ENCODE data around the gene TIMM10. TPM values are rescaled to one million over a fixed set of nuclear protein-coding genes. Genes with fewer than 3 reads are reported as not detected.

TIMM10 gene
- total RNA-seq, 6 experiments from 2014 or later: 19.6 to 48.5 (median 39.0) TPM

DNA sequence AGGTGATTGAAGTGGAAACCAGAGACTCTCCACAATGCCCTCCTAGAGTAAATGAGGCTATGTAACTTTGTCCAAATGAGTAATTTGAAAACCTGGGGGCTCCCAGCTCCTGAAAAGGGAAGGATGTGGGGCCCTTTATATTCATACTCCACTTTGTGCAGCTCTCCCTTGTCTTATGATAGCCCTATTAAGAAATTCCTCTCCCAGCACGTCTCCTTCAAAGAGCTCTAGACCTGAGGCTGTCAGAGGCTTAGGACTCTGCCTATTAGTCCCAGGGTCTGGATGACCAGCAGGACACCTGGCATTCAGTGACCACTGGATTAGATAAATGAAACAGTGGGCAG is 17.1 kb downstream of the TIMM10 start:
- H3K4me3 ChIP-seq: peak overlapping the region; percentile 94 to 99 (median 97)

DNA sequence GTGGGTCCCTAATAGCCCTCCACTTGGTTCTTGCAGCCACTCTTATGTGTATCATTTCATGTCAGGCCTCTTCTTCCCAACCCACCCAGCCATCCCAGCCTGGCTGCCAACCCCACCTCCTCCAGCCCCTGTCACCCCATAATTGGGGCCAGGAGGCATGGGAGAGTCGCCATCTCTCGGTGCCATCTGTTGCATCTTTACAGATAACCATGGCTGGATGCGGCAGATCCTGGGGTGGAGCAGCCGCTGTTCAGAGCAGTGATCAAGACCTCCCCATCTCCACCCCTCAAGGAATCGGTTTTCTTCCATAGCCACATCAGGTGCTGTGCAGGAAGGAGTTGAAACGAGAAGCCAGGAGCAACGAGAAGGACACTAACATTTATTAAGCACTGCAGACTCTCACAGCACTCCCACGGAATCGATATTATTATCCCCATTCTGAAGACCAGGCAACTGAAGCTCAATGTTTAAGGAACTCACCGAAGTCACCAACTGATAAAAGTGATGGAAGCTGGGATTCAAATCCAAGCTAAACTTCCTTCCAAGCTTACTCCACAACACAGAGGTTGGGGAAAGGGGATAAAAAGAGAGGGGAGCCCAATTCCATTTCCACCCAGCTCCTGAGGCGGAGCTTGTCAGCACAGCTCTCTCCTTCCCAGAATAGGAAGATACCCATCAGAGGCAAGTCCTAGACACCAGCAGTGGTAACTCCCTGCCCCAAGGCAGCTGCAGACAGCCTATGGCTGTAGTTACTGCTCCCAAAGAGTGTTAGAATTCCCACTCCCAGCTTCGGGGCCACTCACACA is 17.7 kb downstream of the TIMM10 start:
- no peaks in the 10 kb centered on the region for H3K27me3 ChIP-seq
- peak overlapping the region in 2 of 3 donors; percentile 97 to 99 for H3K4me3 ChIP-seq
- ATAC-seq (no peak), DNase-seq (no peak)
- no peaks in the 10 kb centered on the region for H3K9me3 ChIP-seq
- 44% methylated on average over 5 of the region's 12 CpGs for WGBS (ENCODE audit: insufficient coverage, low coverage, low lambda C conversion rate, missing lambda C conversion rate)
- peaks cover 0 to 23% (median 6%) of the 10 kb centered on the region in 4 donors for H3K4me1 ChIP-seq
- H3K36me3 ChIP-seq: peaks cover 0 to 8% (median 0%) of the 10 kb centered on the region in 4 donors
- intact Hi-C loops (cut with DNase I): no loop called here
- H3K27ac ChIP-seq: no peak overlapping the region
- TF ChIP-seq, protein P1, sequence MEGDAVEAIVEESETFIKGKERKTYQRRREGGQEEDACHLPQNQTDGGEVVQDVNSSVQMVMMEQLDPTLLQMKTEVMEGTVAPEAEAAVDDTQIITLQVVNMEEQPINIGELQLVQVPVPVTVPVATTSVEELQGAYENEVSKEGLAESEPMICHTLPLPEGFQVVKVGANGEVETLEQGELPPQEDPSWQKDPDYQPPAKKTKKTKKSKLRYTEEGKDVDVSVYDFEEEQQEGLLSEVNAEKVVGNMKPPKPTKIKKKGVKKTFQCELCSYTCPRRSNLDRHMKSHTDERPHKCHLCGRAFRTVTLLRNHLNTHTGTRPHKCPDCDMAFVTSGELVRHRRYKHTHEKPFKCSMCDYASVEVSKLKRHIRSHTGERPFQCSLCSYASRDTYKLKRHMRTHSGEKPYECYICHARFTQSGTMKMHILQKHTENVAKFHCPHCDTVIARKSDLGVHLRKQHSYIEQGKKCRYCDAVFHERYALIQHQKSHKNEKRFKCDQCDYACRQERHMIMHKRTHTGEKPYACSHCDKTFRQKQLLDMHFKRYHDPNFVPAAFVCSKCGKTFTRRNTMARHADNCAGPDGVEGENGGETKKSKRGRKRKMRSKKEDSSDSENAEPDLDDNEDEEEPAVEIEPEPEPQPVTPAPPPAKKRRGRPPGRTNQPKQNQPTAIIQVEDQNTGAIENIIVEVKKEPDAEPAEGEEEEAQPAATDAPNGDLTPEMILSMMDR (IDR thresholded peaks at IDR 0.05): no peak
- no peak for TF ChIP-seq POLR2A (IDR thresholded peaks at IDR 0.05)

More for the DNA sequence above, 17.1 kb downstream of the TIMM10 start:
- no peak for DNase-seq
- Histone ChIP-seq H3K36me3 (peaks cover 0 to 8% (median 0%) of the 10 kb centered on the region in 4 donors), H3K9me3 (no peaks in the 10 kb centered on the region), H3K27ac (peak overlapping the region in 1 of 3 donors; percentile 85), H3K4me1 (peaks cover 0 to 21% (median 6%) of the 10 kb centered on the region in 4 donors), H3K27me3 (no peaks in the 10 kb centered on the region)
- WGBS (ENCODE audit: insufficient coverage, low coverage, low lambda C conversion rate, missing lambda C conversion rate): 33% methylated on average over 1 of the region's 1 CpG
- intact Hi-C loops (cut with DNase I): no loop called here
- TF ChIP-seq POLR2A (IDR thresholded peaks at IDR 0.05): no peak
- TF ChIP-seq, protein P1 (IDR thresholded peaks at IDR 0.05): no peak
- ATAC-seq: no peak

DNA sequence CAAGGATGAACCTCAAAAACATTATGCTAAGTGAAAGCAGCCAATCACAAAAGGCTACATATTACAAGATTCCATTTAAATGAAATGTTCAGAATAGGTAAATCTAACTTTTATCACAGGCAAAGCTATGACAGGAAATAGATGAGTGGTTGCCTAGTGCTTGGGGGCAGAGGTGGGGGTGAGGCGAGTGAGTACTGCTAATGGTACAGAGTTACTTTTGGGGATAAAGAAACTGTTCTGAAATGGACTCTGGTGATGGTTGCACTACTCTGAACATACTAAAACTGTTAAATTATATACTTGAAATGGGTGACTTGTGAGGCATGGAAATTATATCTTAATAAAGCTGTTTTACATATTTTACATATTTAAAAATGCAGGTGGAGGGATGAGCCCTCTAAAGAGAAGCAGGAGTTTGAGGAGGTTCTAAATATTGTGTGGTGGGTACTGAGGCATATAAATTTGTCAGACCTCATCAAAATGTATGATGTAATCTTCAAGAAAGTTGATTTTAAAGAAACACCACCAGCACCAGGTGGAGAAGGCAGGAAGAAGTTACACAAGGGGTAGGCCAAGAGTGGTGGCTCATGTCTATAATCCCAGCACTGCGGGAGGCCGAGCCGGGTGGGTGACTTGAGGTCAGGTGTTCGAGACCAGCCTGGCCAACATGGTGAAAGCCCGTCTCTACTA is 18.7 kb downstream of the TIMM10 start:
- peaks cover 0 to 23% (median 6%) of the 10 kb centered on the region in 4 donors for H3K4me1 ChIP-seq
- H3K27ac ChIP-seq: no peak overlapping the region
- peaks cover 0 to 15% (median 3%) of the 10 kb centered on the region in 4 donors for H3K36me3 ChIP-seq
- H3K27me3 ChIP-seq: no peaks in the 10 kb centered on the region
- DNase-seq (no peak), ATAC-seq (no peak)
- no peak overlapping the region for H3K4me3 ChIP-seq
- no peak for TF ChIP-seq POLR2A (IDR thresholded peaks at IDR 0.05)
- TF ChIP-seq, protein P1 (IDR thresholded peaks at IDR 0.05): no peak
- no peaks in the 10 kb centered on the region for H3K9me3 ChIP-seq
- intact Hi-C loops (cut with DNase I): no loop called here
- WGBS (ENCODE audit: insufficient coverage, low coverage, low lambda C conversion rate, missing lambda C conversion rate): 82% methylated on average over 6 of the region's 6 CpGs

DNA sequence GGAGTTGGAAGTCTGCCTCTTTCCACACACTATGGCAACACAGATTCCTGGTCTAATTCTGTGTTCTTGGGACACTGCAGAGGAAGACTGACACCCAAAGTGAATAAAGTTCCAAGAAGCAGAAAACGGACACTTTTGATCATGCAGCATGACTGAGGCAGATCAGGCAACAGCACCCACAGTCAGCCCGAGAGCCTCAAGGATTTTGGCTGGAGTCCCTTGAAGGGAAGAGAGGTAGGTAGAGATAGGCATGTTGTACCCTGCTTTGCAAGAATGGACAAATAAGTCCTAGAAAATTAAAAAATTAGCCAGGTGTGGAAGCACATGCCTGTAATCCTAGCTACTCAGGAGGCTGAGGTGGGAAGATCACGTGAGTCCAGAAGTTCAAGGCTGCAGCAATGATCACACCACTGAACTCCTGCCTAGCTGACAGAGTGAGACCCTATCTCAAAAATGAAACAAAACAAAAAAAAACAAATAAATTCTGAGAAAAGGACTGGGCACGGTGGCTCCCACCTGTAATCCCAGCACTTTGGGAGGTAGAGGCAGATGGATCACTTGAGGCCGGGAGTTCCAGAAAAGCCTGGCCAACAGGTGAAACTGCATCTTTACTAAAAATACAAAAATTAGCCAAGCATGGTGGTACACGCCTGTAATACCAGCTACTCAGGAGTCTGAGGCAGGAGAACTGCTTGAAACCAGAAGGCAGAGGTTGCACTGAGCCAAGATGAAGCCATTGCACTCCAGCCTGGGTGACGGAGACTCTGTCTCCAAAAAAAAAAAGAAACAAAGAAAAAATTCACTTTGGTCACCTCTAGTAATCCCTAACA is 22.0 kb downstream of the TIMM10 start:
- no peak for TF ChIP-seq POLR2A (IDR thresholded peaks at IDR 0.05)
- TF ChIP-seq, protein P1 (IDR thresholded peaks at IDR 0.05): no peak
- DNase-seq (no peak), ATAC-seq (peak; percentile 22 to 69 (median 48))
- Histone ChIP-seq H3K4me1 (peaks cover 0 to 37% (median 10%) of the 10 kb centered on the region in 4 donors), H3K27me3 (no peaks in the 10 kb centered on the region), H3K27ac (peak overlapping the region in 1 of 3 donors; percentile 40), H3K36me3 (peaks cover 0 to 28% (median 14%) of the 10 kb centered on the region in 4 donors), H3K4me3 (no peak overlapping the region), H3K9me3 (no peaks in the 10 kb centered on the region)
- WGBS (ENCODE audit: insufficient coverage, low coverage, low lambda C conversion rate, missing lambda C conversion rate): 61% methylated on average over 7 of the region's 7 CpGs
- intact Hi-C loops (cut with DNase I): no loop called here

Measured in right lobe of liver (tissue), 6 donors.